ENCODE results near the gene THAP4. TPM values are rescaled to one million over a fixed set of nuclear protein-coding genes. Genes with fewer than 3 reads are reported as not detected.
"Not testable (repeated sequence)": the region's sequence is repeated elsewhere in the genome, so short reads cannot be mapped to it uniquely, and the experiment has no call there.

Gene THAP4
- total RNA-seq, 1 donor from 2014 or later = 63.9 TPM

DNA sequence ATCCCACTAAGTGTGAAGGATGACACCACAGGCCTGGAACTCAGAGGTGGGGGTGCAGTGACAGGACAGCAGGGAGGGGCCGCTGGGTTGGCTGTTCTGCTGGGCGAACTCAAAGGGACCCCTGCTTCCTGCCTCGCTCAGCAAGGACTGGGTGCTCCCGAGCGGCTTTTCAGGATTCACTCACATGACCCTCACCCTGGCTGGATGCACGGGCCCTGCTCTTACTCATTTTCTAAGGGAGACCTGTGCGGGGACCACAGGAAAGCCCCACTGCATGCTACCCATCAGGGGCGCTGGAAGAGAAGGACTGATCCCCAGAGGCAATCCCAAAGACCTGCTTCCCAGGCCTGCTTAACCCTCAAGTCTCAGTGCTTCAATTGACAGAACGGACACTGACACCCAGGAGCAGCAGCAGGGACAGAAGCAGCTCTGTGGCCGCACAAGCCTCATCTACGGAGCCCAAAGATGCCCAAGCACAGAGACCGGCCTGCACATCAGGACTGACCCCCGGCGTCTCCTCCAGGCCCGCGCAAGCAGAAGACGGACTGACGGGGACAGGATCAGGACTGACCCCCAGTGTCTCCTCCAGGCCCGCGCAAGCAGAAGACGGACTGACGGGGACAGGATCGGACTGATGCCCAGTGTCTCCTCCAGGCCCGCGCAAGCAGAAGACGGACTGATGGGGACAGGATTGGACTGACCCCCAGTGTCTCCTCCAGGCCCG is 29.6 kb downstream of the THAP4 start:
- peaks cover 27% of the 10 kb centered on the region for H3K36me3 Mint-ChIP-seq (ENCODE audit: low read depth)
- intact Hi-C loops (cut with micrococcal nuclease) = no loop called here
- H3K27ac Mint-ChIP-seq = no peak overlapping the region
- H3K4me1 Mint-ChIP-seq = peaks cover 14% of the 10 kb centered on the region
- no peak overlapping the region for H3K4me3 Mint-ChIP-seq
- H3K27me3 Mint-ChIP-seq = no peaks in the 10 kb centered on the region
- no peaks in the 10 kb centered on the region for H3K9me3 Mint-ChIP-seq
- no peak for DNase-seq

DNA sequence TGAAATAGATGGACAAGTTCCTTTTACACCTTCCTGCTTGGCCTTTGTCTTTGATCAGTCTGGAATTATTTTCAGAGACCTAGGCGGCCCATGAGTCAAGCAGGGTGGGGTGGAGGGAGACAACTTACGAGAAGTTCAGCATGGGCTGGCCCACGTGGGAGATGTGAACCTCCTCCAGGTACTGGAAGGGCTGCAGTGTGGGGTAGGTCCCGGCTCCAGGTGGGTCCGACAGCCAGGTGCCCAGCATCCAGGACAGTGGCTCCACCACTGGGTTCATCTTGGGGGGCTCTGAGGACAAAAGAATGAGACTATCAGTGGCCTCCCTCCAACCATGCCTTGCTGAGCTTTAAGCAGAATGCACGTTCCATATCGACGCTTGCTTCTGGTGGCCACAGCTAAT is 30.8 kb downstream of the THAP4 start:
- no peak overlapping the region for H3K27ac Mint-ChIP-seq
- H3K36me3 Mint-ChIP-seq (ENCODE audit: low read depth) = peaks cover 32% of the 10 kb centered on the region
- H3K9me3 Mint-ChIP-seq = no peaks in the 10 kb centered on the region
- intact Hi-C loops (cut with micrococcal nuclease) = no loop called here
- no peaks in the 10 kb centered on the region for H3K27me3 Mint-ChIP-seq
- DNase-seq = no peak
- H3K4me3 Mint-ChIP-seq = no peak overlapping the region
- peaks cover 12% of the 10 kb centered on the region for H3K4me1 Mint-ChIP-seq

DNA sequence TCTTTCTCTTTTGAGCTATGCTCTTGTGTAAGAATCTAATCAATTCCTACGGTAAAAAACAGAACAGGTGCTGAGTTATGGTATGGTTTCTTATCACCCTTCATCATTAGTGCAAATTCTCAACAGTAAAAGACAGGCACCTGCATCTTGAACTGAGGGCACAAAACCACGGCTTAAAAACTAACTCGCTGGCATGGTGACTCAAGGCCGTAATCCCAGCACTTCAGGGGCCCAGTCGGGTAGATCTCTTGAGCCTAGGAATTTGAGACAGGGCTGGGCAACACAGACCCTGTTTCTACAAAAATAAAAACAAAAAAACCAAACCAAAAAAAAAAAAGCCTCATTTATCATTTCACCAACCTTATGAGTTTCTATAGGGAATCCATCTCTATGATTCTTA is 33.3 kb downstream of the THAP4 start:
- no peak overlapping the region for H3K4me3 Mint-ChIP-seq
- peaks cover 3% of the 10 kb centered on the region for H3K4me1 Mint-ChIP-seq
- peaks cover 39% of the 10 kb centered on the region for H3K36me3 Mint-ChIP-seq (ENCODE audit: low read depth)
- H3K27ac Mint-ChIP-seq = no peak overlapping the region
- intact Hi-C loops (cut with micrococcal nuclease) = no loop called here
- DNase-seq = no peak
- H3K27me3 Mint-ChIP-seq = no peaks in the 10 kb centered on the region
- no peaks in the 10 kb centered on the region for H3K9me3 Mint-ChIP-seq

DNA sequence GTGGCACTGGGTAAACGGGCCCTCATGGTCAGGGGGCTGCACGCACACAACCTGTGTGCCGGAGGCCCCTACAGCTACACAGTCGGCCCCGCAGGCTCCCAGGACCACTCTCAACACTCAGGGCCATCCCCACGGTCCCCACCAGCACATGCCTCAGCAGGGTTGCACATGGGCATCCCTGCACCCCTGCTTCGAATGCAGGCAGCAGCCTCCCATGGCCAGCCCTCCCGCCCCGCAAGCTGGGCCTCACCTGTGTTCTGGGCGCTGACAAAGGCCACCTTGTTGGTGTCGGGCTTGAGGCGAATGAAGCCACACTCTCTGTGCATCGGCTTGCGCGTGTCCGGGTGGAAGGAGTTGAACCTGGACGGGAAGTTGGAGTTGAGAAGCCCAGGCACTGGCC is 34.2 kb downstream of the THAP4 start:
- Mint-ChIP-seq H3K9me3 (no peaks in the 10 kb centered on the region), H3K27me3 (no peaks in the 10 kb centered on the region), H3K36me3 (ENCODE audit: low read depth) (peaks cover 37% of the 10 kb centered on the region), H3K27ac (no peak overlapping the region), H3K4me3 (no peak overlapping the region), H3K4me1 (no peaks in the 10 kb centered on the region)
- intact Hi-C loops (cut with micrococcal nuclease) = no loop called here
- DNase-seq = no peak

DNA sequence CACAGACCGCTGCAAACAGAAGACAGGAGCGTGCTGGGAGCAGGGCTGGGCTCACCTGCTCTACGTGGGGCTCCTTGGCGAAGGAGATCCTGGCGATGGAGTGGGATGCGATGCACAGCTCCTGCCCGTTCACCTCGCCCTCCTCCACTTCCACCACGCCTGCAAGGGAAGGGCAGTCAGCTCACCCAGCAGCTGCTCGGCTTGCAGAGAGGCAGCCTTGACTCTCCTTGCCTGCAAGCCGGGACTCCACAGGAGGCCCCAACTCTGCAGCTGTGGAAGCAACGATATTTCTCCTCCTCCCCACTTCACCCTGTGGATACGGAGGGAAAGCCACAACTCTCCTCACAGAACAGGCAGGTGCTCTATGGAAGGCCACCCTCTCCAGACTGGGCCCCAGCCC is 35.1 kb downstream of the THAP4 start:
- Mint-ChIP-seq H3K27me3 (no peaks in the 10 kb centered on the region), H3K9me3 (no peaks in the 10 kb centered on the region), H3K4me1 (no peaks in the 10 kb centered on the region), H3K36me3 (ENCODE audit: low read depth) (peaks cover 41% of the 10 kb centered on the region), H3K27ac (no peak overlapping the region), H3K4me3 (no peak overlapping the region)
- intact Hi-C loops (cut with micrococcal nuclease) = no loop called here
- no peak for DNase-seq

DNA sequence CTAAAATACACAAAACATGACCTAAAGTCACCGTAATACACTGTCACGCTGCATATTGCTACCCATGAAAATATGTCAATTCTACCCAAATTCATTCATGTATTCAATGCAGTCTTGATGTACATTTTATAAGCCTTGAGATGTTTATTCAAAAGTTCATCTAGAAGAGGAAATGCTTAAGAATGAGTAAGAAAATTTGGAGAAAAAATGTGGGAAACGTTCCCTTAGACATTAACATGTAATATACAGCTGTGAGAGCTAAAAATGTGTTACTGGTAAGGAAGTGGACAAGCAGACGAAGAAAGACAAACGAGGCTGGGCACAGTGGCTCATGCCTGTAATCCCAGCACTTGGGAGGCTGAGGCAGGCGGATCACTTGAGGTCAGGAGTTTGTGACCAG is 37.3 kb downstream of the THAP4 start:
- no peaks in the 10 kb centered on the region for H3K4me1 Mint-ChIP-seq
- no peak overlapping the region for H3K4me3 Mint-ChIP-seq
- intact Hi-C loops (cut with micrococcal nuclease) = no loop called here
- H3K27me3 Mint-ChIP-seq = no peaks in the 10 kb centered on the region
- H3K9me3 Mint-ChIP-seq = no peaks in the 10 kb centered on the region
- no peak for DNase-seq
- no peak overlapping the region for H3K27ac Mint-ChIP-seq
- peaks cover 43% of the 10 kb centered on the region for H3K36me3 Mint-ChIP-seq (ENCODE audit: low read depth)

DNA sequence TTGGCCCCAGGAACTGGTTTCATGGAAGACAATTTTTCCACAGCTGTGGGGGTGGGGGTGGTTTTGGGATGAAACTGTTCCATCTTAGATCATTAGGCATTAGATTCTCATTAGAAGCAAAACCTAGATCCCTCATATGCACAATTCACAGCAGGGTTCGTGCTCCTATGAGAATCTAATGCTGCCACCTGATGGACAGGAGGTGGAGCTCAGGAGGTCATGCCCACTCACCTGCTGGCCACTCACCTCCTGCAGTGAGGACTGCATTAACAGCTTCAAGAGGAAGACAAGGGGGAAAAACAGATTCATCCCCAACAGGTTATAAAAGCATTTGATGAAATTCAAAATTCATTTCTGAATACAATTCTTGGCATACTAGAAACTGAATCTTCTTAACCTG is 38.5 kb downstream of the THAP4 start:
- Mint-ChIP-seq H3K36me3 (ENCODE audit: low read depth) (peaks cover 46% of the 10 kb centered on the region), H3K4me3 (no peak overlapping the region), H3K27ac (no peak overlapping the region), H3K9me3 (no peaks in the 10 kb centered on the region), H3K4me1 (no peaks in the 10 kb centered on the region), H3K27me3 (no peaks in the 10 kb centered on the region)
- no peak for DNase-seq
- intact Hi-C loops (cut with micrococcal nuclease) = no loop called here

DNA sequence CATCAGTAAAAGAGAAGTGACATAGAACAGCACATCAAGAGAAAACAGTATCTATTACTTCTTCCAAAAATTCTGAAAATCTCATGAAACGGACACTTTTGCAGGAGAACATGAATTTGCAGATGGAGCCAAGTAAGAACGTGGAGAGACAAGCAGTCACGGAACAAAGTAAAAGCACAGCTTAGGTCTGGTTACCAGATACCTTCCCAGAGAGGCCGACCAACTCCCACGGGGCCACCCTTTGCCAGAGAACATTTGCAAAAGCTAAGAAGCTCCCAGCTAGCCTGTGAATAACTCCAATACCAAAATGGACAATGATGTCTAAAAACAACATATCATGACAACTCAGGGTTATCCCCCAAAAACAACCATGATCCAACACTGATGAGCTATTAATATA is 38.9 kb downstream of the THAP4 start:
- H3K27me3 Mint-ChIP-seq = no peaks in the 10 kb centered on the region
- H3K27ac Mint-ChIP-seq = no peak overlapping the region
- intact Hi-C loops (cut with micrococcal nuclease) = no loop called here
- H3K9me3 Mint-ChIP-seq = no peaks in the 10 kb centered on the region
- H3K36me3 Mint-ChIP-seq (ENCODE audit: low read depth) = peaks cover 44% of the 10 kb centered on the region
- DNase-seq = no peak
- no peak overlapping the region for H3K4me3 Mint-ChIP-seq
- no peaks in the 10 kb centered on the region for H3K4me1 Mint-ChIP-seq

DNA sequence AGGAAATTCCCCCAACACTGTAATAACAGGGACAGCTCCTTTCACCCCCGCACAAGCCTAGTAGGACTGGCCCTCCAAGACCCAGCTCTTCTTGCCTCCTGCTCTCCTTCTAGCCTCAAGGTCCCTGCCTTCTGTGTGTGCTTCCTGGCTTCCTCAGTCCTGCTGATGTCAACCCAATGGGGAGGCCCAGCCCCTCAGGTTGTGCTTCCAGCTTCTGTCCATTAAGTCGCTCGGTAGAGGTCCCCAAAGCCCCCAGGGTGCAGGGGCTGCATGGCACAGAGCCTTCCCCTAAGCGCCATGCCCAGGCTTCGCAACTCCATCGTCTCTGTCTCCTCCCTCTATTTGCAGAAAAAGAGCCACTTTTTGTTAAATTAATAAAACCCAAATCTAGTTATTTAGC is 39.4 kb downstream of the THAP4 start:
- H3K27me3 Mint-ChIP-seq = no peaks in the 10 kb centered on the region
- DNase-seq = no peak

DNA sequence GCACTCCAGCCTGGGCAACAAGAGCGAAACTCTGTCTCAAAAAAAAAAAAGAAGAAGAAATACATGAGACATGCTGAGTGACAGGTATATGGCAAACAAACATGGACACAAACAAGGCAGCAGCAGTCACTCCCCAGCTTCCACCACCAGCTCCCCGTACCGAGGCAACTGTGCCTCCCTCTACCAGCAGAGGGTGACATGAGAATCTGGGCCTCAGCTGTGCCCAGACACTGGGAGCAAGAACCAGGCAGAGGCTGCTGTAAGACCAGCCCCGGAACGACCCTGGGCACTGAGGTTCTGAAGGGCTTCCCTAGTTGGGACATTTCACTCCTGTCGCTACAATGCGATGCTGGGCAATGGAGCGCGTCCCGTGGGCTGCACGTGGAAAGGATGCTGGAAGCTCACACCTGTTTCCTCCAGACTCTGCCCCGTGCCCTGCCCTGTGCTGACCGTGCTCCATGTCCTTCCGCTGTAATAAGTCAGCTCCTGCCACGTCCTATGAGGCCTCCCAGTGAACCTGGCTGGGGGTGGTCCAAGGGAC is 41.3 kb downstream of the THAP4 start:
- Mint-ChIP-seq H3K27ac (no peak overlapping the region), H3K27me3 (no peaks in the 10 kb centered on the region), H3K4me3 (no peak overlapping the region), H3K9me3 (no peaks in the 10 kb centered on the region), H3K36me3 (ENCODE audit: low read depth) (peaks cover 34% of the 10 kb centered on the region), H3K4me1 (no peaks in the 10 kb centered on the region)
- intact Hi-C loops (cut with micrococcal nuclease) = no loop called here
- no peak for DNase-seq

More for the DNA sequence above, 39.4 kb downstream of the THAP4 start:
- intact Hi-C loops (cut with micrococcal nuclease) = no loop called here
- no peak overlapping the region for H3K4me3 Mint-ChIP-seq
- H3K36me3 Mint-ChIP-seq (ENCODE audit: low read depth) = peaks cover 44% of the 10 kb centered on the region
- H3K9me3 Mint-ChIP-seq = no peaks in the 10 kb centered on the region
- H3K27ac Mint-ChIP-seq = no peak overlapping the region
- no peaks in the 10 kb centered on the region for H3K4me1 Mint-ChIP-seq

DNA sequence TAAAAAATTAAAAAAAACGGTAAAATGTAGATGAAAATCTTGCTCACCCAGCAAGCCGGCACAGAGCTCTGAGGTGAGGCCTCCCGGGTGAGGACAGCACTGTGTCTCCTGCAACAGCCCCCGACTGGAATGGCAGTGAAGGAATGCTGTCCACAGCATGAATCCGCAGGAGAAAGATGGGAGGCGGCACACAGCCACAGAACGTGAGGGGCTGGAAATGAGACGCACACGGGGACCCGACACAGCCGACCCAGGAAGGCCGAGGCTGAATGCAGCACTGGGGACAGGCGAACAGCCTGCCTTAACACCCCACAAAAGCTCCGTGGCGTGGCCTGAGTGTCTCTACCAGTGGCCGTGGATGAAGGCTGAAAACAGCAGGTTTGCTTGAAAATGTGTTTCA is 43.7 kb downstream of the THAP4 start:
- Mint-ChIP-seq H3K27me3 (no peaks in the 10 kb centered on the region), H3K4me1 (no peaks in the 10 kb centered on the region), H3K36me3 (ENCODE audit: low read depth) (peaks cover 22% of the 10 kb centered on the region), H3K4me3 (no peak overlapping the region), H3K9me3 (no peaks in the 10 kb centered on the region), H3K27ac (no peak overlapping the region)
- intact Hi-C loops (cut with micrococcal nuclease) = no loop called here
- no peak for DNase-seq

DNA sequence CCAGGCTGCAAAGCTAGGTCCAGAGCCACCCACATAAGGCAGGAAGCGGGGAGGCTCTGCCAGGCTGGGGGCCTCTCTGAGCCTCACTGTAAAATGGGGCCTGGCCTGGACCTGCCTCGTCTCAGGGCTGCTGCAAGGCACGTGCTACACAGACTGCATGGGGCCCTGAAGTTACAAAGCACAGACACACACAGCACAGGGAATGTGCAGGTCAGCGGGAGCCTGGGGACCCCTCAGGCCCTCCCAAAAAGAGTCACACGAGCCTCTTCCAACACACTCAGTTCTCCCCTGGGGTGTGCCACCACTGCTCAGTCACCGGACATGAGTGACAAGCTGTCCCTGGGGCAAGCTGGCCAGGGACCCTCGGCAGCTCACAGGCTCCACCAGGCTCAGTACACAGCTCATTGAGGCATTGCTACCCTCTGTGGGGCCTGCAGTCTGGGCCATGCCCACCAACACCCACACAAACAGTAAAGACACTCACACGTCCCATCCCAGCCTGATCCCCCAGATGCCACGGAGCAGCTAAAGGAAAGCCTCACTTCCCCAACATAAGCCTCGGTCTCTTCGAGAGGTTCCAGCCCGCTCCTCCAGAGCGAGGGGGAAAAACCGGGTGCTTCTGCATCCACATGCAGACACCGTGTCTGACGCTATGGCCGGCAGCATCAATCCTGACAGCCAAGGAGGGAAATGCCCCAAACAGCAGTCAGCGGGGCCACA is 44.7 kb downstream of the THAP4 start:
- peaks cover 19% of the 10 kb centered on the region for H3K36me3 Mint-ChIP-seq (ENCODE audit: low read depth)
- DNase-seq = no peak
- no peak overlapping the region for H3K4me3 Mint-ChIP-seq
- no peaks in the 10 kb centered on the region for H3K4me1 Mint-ChIP-seq
- no peaks in the 10 kb centered on the region for H3K27me3 Mint-ChIP-seq
- intact Hi-C loops (cut with micrococcal nuclease) = no loop called here
- H3K27ac Mint-ChIP-seq = no peak overlapping the region
- no peaks in the 10 kb centered on the region for H3K9me3 Mint-ChIP-seq

DNA sequence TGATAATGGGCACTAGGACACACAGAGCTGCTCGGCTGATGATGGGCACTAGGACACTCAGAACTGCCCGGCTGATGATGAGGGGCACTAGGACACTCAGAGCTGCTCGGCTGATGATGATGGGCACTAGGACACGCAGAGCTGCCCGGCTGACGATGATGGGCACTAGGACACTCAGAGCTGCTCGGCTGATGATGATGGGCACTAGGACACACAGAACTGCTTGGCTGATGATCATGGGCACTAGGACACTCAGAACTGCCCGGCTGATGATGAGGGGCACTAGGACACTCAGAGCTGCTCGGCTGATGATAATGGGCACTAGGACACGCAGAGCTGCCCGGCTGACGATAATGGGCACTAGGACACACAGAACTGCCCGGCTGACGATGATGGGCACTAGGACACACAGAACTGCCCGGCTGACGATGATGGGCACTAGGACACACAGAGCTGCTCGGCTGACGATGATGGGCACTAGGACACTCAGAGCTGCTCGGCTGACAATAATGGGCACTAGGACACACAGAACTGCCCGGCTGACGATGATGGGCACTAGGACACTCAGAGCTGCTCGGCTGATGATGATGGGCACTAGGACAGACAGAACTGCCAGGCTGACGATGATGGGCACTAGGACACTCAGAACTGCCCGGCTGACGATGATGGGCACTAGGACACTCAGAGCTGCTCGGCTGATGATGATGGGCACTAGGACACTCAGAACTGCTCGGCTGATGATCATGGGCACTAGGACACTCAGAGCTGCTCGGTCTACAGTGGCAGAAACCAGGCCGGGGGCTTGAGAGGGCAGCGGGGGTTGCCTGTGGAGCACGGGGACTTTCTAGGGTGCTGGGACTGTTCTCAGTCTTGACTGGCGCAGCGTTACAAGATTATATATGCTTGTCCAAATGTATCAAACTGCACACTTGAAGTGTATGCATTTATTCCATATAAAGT is 46.2 kb downstream of the THAP4 start:
- DNase-seq; intact Hi-C loops (cut with micrococcal nuclease); H3K9me3 Mint-ChIP-seq; H3K27me3 Mint-ChIP-seq; H3K4me1 Mint-ChIP-seq; H3K27ac Mint-ChIP-seq; H3K4me3 Mint-ChIP-seq: not testable (repeated sequence)
- H3K36me3 Mint-ChIP-seq (ENCODE audit: low read depth) = peaks cover 28% of the 10 kb centered on the region

DNA sequence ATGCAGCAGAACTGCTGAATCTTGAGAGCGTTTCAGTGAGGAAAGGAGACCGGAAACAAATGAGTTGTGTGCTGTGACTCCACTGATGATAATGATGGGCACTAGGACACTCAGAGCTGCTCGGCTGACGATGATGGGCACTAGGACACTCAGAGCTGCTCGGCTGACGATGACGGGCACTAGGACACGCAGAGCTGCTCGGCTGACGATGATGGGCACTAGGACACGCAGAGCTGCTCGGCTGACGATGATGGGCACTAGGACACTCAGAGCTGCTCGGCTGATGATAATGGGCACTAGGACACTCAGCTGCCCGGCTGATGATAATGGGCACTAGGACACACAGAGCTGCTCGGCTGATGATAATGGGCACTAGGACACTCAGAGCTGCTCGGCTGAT is 47.1 kb downstream of the THAP4 start:
- intact Hi-C loops (cut with micrococcal nuclease); H3K4me1 Mint-ChIP-seq; H3K27ac Mint-ChIP-seq; H3K4me3 Mint-ChIP-seq; H3K27me3 Mint-ChIP-seq; DNase-seq: not testable (repeated sequence)
- peaks cover 36% of the 10 kb centered on the region for H3K36me3 Mint-ChIP-seq (ENCODE audit: low read depth)
- peaks cover 12% of the 10 kb centered on the region for H3K9me3 Mint-ChIP-seq

Measured in activated CD4-positive, alpha-beta T cell treated with anti-CD3 and anti-CD28 coated beads, Interleukin-2, amount 10 ng/mL, durations not matched to agents 24 days and 14 days (primary cell).